ES-I3 (cell line): ENCODE data around the gene ALG12.
A peak's percentile ranks its signal among the peaks of the same experiment; 100 is the strongest.

Source experiments
- H3K36me3 ChIP-seq: 2 replicates; pipeline ENCODE4 v1.6.1; 2013; ENCODE audit warnings: mild to moderate bottlenecking, low read length, control low read depth, moderate library complexity; ENCODE audit not compliant: insufficient read depth
- H3K4me1 ChIP-seq: 2 replicates; pipeline ENCODE4 v1.6.1; 2013; ENCODE audit warnings: mild to moderate bottlenecking, control low read depth, low read length; ENCODE audit not compliant: insufficient read depth
- H3K9ac ChIP-seq: 2 replicates; pipeline ENCODE4 v1.6.1; 2013; ENCODE audit warnings: low read depth, mild to moderate bottlenecking, low read length, moderate library complexity
- H3K9me3 ChIP-seq: 2 replicates; pipeline ENCODE4 v1.6.1; 2013; ENCODE audit warnings: mild to moderate bottlenecking, low read length, moderate library complexity; ENCODE audit not compliant: control insufficient read depth, insufficient read depth

The ALG12 gene

DNA sequence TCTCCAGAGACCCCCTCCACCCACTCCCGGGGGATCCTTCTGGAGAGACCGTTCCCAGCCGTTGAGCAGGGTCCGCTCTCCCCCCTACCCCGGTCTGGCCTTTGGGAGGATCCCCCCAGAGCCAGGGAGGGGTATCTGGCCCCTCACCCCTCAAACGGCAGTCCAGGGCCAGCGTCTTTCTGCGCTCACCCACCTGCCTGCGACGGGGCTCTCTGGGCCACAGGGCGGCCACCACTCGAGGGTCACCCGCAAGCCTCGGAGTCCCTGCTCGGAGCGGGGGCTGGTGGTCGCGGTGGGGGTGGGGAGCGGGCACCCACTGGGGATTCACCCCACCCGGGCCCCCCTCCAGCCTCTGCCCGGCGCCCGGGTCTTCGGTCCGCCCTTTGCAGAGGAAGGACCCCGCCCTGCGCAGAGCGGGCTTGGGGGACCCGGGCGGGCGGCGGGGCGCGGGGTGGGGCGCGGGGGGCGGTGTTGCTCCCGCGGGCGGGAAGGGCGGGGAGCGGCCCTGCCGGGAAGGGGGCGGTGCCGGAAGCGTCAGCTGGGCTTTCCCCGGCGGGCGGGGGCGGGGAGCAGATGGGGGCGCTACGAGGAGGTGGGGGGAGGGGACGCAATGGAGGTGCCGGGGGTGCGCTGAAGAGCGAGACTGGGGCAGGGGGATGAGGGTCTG, 16.8 kb upstream of the ALG12 start:
- Histone ChIP-seq H3K9ac (peak overlapping the region; percentile 39), H3K4me1 (peaks cover 12% of the 10 kb centered on the region; the same call in 1 of the 2 replicates), H3K36me3 (no peaks in the 10 kb centered on the region), H3K9me3 (no peaks in the 10 kb centered on the region)

GRCh38 chr22:49934160-49934890, 16.1 kb upstream of the ALG12 start:
- H3K4me1 ChIP-seq, result peaks cover 12% of the 10 kb centered on the region; the same call in 1 of the 2 replicates
- no peaks in the 10 kb centered on the region for H3K9me3 ChIP-seq
- peak overlapping the region; percentile 39 for H3K9ac ChIP-seq
- no peaks in the 10 kb centered on the region for H3K36me3 ChIP-seq

GRCh38 chr22:49933236-49934159, 15.3 kb upstream of the ALG12 start:
- Histone ChIP-seq H3K36me3 (no peaks in the 10 kb centered on the region), H3K9me3 (no peaks in the 10 kb centered on the region), H3K4me1 (peaks cover 12% of the 10 kb centered on the region; the same call in 1 of the 2 replicates), H3K9ac (no peak overlapping the region)

DNA sequence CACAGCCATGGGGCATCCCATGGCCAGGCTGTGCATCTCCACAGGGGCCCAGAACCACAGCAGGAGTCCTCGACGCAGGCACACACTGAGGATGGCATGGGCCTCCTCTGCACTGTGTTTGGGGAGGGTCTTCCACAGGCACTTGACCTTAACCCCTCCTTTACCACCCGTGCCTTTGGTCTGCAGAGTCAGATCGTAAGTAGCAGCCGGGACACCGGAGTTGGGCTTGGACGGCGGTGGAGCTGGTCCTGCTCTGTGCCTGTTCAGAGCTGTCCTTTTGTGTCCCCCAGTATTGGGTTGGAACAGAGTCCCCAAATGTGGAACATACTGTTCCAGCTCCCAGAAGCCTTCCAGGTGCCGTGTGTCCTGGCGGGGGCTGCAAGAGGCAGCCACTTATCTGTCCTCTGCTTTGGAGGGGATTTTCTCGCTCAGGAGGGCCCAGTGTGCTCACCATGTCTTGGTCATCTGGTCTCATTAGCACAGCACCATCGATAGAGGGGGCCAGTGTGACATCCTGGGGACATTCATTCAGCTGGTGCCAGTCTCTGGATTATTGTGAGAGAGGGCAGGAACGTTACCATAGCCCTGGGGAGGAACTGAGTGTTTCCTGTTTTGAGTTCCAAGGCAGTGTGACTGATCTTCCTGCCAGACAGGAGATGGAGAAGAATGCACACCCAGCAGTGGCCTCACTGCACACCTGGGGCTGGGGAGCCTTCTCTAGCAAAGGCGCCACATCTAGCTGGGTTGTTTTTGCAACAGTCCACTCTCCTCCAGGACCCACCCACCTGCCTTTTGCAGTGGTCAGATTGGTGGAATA, 12.6 kb upstream of the ALG12 start:
- Histone ChIP-seq H3K9me3 (no peaks in the 10 kb centered on the region), H3K9ac (no peak overlapping the region), H3K4me1 (no peaks in the 10 kb centered on the region; the same call in 1 of the 2 replicates), H3K36me3 (no peaks in the 10 kb centered on the region)

GRCh38 chr22:49929994-49930575, 11.8 kb upstream of the ALG12 start:
- H3K4me1 ChIP-seq, result no peaks in the 10 kb centered on the region; the same call in 1 of the 2 replicates
- no peaks in the 10 kb centered on the region; the same call in 1 of the 2 replicates for H3K36me3 ChIP-seq
- no peak overlapping the region for H3K9ac ChIP-seq
- no peaks in the 10 kb centered on the region for H3K9me3 ChIP-seq

- H3K36me3 ChIP-seq, result no peaks in the 10 kb centered on the region; the same call in 1 of the 2 replicates
- H3K9ac ChIP-seq, result no peak overlapping the region; the same call in 1 of the 2 replicates
- no peaks in the 10 kb centered on the region; the same call in 1 of the 2 replicates for H3K4me1 ChIP-seq
- H3K9me3 ChIP-seq, result no peaks in the 10 kb centered on the region
Observed at GRCh38 chr22:49929211-49929979, 11.2 kb upstream of the ALG12 start.

GRCh38 chr22:49928555-49929210, 10.4 kb upstream of the ALG12 start:
- H3K4me1 ChIP-seq, result no peaks in the 10 kb centered on the region
- no peaks in the 10 kb centered on the region; the same call in 1 of the 2 replicates for H3K36me3 ChIP-seq
- H3K9ac ChIP-seq, result no peak overlapping the region
- H3K9me3 ChIP-seq, result no peaks in the 10 kb centered on the region

- no peaks in the 10 kb centered on the region; the same call in 1 of the 2 replicates for H3K36me3 ChIP-seq
- H3K9me3 ChIP-seq, result no peaks in the 10 kb centered on the region
- no peak overlapping the region for H3K9ac ChIP-seq
- H3K4me1 ChIP-seq, result no peaks in the 10 kb centered on the region
Observed at GRCh38 chr22:49928185-49928495, 9.9 kb upstream of the ALG12 start.

- no peak overlapping the region for H3K9ac ChIP-seq
- H3K36me3 ChIP-seq, result no peaks in the 10 kb centered on the region; the same call in 1 of the 2 replicates
- no peaks in the 10 kb centered on the region for H3K9me3 ChIP-seq
- H3K4me1 ChIP-seq, result no peaks in the 10 kb centered on the region
Observed at GRCh38 chr22:49927483-49928184, 9.4 kb upstream of the ALG12 start.

DNA sequence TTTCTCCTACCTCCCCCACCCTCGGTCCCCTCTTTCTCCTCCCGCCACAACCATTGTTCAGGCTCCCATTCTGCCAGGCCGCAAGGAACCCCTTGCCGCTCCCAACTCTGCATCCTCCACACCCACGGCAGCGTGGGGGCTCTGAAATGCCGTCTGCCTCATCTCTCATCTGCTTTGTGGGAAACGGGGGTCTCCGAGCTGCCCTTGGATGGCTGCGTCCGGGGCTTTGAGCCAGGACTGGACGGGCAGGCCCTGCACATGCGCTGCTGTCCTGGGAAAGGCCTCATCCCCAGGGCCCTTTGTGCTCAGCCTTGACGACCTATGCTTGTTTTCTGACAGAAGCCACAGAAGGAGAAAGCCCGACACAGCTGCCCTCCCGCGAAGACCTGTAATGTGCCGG, 8.7 kb upstream of the ALG12 start:
- Histone ChIP-seq H3K9ac (no peak overlapping the region), H3K9me3 (no peaks in the 10 kb centered on the region), H3K36me3 (no peaks in the 10 kb centered on the region; the same call in 1 of the 2 replicates), H3K4me1 (no peaks in the 10 kb centered on the region)

DNA sequence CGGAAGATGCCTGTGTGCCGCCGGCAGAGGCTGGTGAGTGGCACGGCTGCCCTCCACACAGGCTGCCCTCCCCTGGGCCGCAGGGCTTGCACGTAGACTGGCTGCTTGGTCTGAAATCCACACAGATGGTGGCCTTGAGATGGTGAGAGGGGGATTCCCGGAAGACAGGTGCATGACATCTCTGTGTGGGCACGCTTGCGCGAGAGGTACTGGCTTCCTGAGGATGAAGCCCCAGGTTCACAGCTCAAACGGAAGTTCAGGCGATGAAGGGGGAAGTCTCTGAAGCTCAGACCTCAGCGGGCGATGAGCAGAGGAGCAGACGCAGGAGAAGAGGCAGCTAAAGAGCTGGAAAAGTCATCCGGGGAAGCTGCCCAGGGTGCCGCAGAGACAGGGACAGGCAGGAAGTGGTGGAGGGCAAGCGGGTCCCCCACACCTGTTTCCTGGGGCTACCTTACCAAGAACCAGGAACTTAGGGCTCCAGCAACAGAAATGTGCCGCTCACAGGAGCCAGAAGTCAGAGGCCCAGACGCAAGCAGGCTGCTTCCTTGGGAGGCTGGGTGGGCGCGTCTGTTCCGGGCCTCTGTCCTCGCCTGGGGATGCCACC, 7.4 kb upstream of the ALG12 start:
- Histone ChIP-seq H3K9ac (no peak overlapping the region), H3K36me3 (no peaks in the 10 kb centered on the region; the same call in 1 of the 2 replicates), H3K9me3 (no peaks in the 10 kb centered on the region), H3K4me1 (no peaks in the 10 kb centered on the region)
